Common myeloid progenitor, CD34-positive (primary cell): ENCODE results near the gene RALGAPA1.

ENCODE experiments used
- CTCF ChIA-PET: fragments of 350-600 bp; sonication (Branson Sonifier 250); formaldehyde crosslinking; loops from one replicate; lab custom pipeline; 2021; ENCODE audit warnings: antibody characterized with exemption; lab: Charles Lee
- POLR2A ChIA-PET: fragments of 350-600 bp; sonication (Branson Sonifier 250); formaldehyde crosslinking; loops from one replicate; lab custom pipeline; 2021; ENCODE audit warnings: antibody characterized with exemption; lab: Charles Lee
- DNase-seq, 3 donors: peaks; one replicate each; pipeline versions ENCODE4 v3.0.0 to v3.0.0-alpha.2; 2013
- H3K27ac ChIP-seq, 2 experiments: 1 replicate in 1 of 2; 2 replicates in 1 of 2; pipeline ENCODE4 v1.7.0; 2013; ENCODE audit warnings: inconsistent platforms in 2 of 2, low read length in 2 of 2, mild to moderate bottlenecking in 2 of 2, low read depth in 1 of 2, moderate library complexity in 1 of 2; ENCODE audit not compliant: severe bottlenecking in 2 of 2, insufficient read depth in 1 of 2, poor library complexity in 1 of 2
- H3K27me3 ChIP-seq, 5 experiments: replicated peaks in 2 of 5; 1 replicate in 3 of 5; 2 replicates in 2 of 5; pipeline versions ENCODE4 v1.6.1 to v1.7.0; 2013; ENCODE audit warnings: low read length in 4 of 5, mild to moderate bottlenecking in 2 of 5, moderate library complexity in 2 of 5, inconsistent platforms in 1 of 5; ENCODE audit not compliant: insufficient read depth in 5 of 5, control insufficient read depth in 4 of 5
- H3K36me3 ChIP-seq, 4 experiments: 1 replicate in 2 of 4; 2 replicates in 2 of 4; pipeline versions ENCODE4 v1.6.1 to v1.7.0; 2013; ENCODE audit warnings: low read length in 3 of 4, control low read depth in 1 of 4, mild to moderate bottlenecking in 1 of 4; ENCODE audit not compliant: control insufficient read depth in 4 of 4, insufficient read depth in 4 of 4
- H3K4me1 ChIP-seq, 4 experiments: 1 replicate in 3 of 4; 2 replicates in 1 of 4; pipeline versions ENCODE4 v1.6.1 to v1.7.1; 2013; ENCODE audit warnings: low read length in 3 of 4, mild to moderate bottlenecking in 3 of 4, control low read depth in 1 of 4, inconsistent platforms in 1 of 4, moderate library complexity in 1 of 4; ENCODE audit not compliant: control insufficient read depth in 4 of 4, insufficient read depth in 4 of 4; ENCODE audit errors: control extremely low read depth in 1 of 4
- H3K4me3 ChIP-seq, 7 experiments: 1 replicate in 4 of 7; 2 replicates in 3 of 7; pipeline versions ENCODE4 v1.5.1 to v1.7.0; 2013; ENCODE audit warnings: mild to moderate bottlenecking in 7 of 7, low read length in 6 of 7, moderate library complexity in 6 of 7, inconsistent platforms in 2 of 7, low read depth in 2 of 7, control low read depth in 1 of 7; ENCODE audit not compliant: insufficient read depth in 4 of 7, control insufficient read depth in 1 of 7; ENCODE audit errors: extremely low read depth in 1 of 7
- H3K9me3 ChIP-seq, 5 experiments: 1 replicate in 4 of 5; 2 replicates in 1 of 5; pipeline versions ENCODE4 v1.6.1 to v1.7.1; 2013; ENCODE audit warnings: low read length in 4 of 5, mild to moderate bottlenecking in 2 of 5, inconsistent platforms in 1 of 5, low read depth in 1 of 5, moderate library complexity in 1 of 5; ENCODE audit not compliant: control insufficient read depth in 4 of 5, insufficient read depth in 2 of 5; ENCODE audit errors: control extremely low read depth in 1 of 5
- WGBS: methylation state at CpG from one replicate; pipeline ENCODE4 v1.1.5; 2013; ENCODE audit not compliant: insufficient coverage; 5-methylcytosine and 5-hydroxymethylcytosine counted together

RALGAPA1 gene

GRCh38 chr14:35821564-35822411 is 12.7 kb upstream of the RALGAPA1 start:
- ChIA-PET CTCF (interaction anchor here (0.8 to 2.3 kb wide), 7 partner anchors 8 to 103 kb away, joined by 3 to 10 read pairs (median 5); no protein-coding TSS in a partner anchor), POLR2A (no interaction called here)
- DNase-seq = peak; percentile 42 to 51 (median 42)
- WGBS = 10% methylated on average over 2 of the region's 7 CpGs
- no peaks in the 10 kb centered on the region for H3K9me3 ChIP-seq
- no peaks in the 10 kb centered on the region for H3K36me3 ChIP-seq
- H3K27ac ChIP-seq = no peak overlapping the region
- peaks cover 0 to 2% (median 0%) of the 10 kb centered on the region in 5 experiments for H3K27me3 ChIP-seq
- H3K4me1 ChIP-seq = peaks cover 2 to 7% (median 4%) of the 10 kb centered on the region in 4 experiments
- no peak overlapping the region for H3K4me3 ChIP-seq

GRCh38 chr14:35819591-35820540 is 10.8 kb upstream of the RALGAPA1 start:
- Histone ChIP-seq H3K4me3 (no peak overlapping the region), H3K27me3 (peaks cover 0 to 2% (median 0%) of the 10 kb centered on the region in 5 experiments), H3K4me1 (no peaks in the 10 kb centered on the region), H3K27ac (no peak overlapping the region), H3K36me3 (no peaks in the 10 kb centered on the region), H3K9me3 (no peaks in the 10 kb centered on the region)
- WGBS = over 99% methylated on average over 18 of the region's 32 CpGs
- POLR2A ChIA-PET = no interaction called here
- CTCF ChIA-PET = interaction anchor here (1.3 kb wide), 1 partner anchor 13 kb away, joined by 3 read pairs; no protein-coding TSS in a partner anchor
- DNase-seq = no peak

GRCh38 chr14:35818346-35819115 is 9.4 kb upstream of the RALGAPA1 start:
- H3K4me1 ChIP-seq = no peaks in the 10 kb centered on the region
- ChIA-PET CTCF (interaction anchor here (0.9 to 1.7 kb wide), 11 partner anchors 8 to 589 kb away, joined by 3 to 6 read pairs (median 3); partner anchors contain the start of gene BRMS1L), POLR2A (no interaction called here)
- WGBS = 92% methylated on average over 8 of the region's 13 CpGs
- no peaks in the 10 kb centered on the region for H3K36me3 ChIP-seq
- peaks cover 0 to 2% (median 0%) of the 10 kb centered on the region in 5 experiments for H3K27me3 ChIP-seq
- H3K4me3 ChIP-seq = no peak overlapping the region
- peak; percentile 33 to 64 (median 56) for DNase-seq
- no peaks in the 10 kb centered on the region for H3K9me3 ChIP-seq
- no peak overlapping the region for H3K27ac ChIP-seq

GRCh38 chr14:35814371-35815005 is 5.4 kb upstream of the RALGAPA1 start:
- Histone ChIP-seq H3K36me3 (no peaks in the 10 kb centered on the region), H3K4me1 (no peaks in the 10 kb centered on the region), H3K27ac (no peak overlapping the region), H3K9me3 (no peaks in the 10 kb centered on the region), H3K4me3 (no peak overlapping the region), H3K27me3 (no peaks in the 10 kb centered on the region)
- DNase-seq = peak; percentile 71 to 85 (median 76)
- WGBS = 100% methylated on average over 1 of the region's 3 CpGs
- POLR2A ChIA-PET = no interaction called here
- CTCF ChIA-PET = interaction anchor here (0.6 to 2.6 kb wide), 5 partner anchors 8 to 37 kb away, joined by 3 to 6 read pairs (median 5); partner anchors contain the start of gene BRMS1L

- Histone ChIP-seq H3K4me3 (no peak overlapping the region), H3K27ac (no peak overlapping the region), H3K27me3 (no peaks in the 10 kb centered on the region), H3K36me3 (no peaks in the 10 kb centered on the region), H3K9me3 (no peaks in the 10 kb centered on the region), H3K4me1 (peaks cover 0 to 14% (median 12%) of the 10 kb centered on the region in 4 experiments)
- WGBS = no CpG with 5 or more reads among the region's 4 CpGs
- ChIA-PET CTCF (interaction anchor here (1.3 kb wide), 1 partner anchor 12 kb away, joined by 3 read pairs; no protein-coding TSS in a partner anchor), POLR2A (no interaction called here)
- DNase-seq = no peak
These were observed 1.9 kb upstream of the RALGAPA1 start for GRCh38 chr14:35810963-35811362.

- Histone ChIP-seq H3K4me3 (peak overlapping the region in 5 of 7 experiments; percentile 17 to 96 (median 82)), H3K9me3 (no peaks in the 10 kb centered on the region), H3K27ac (no peak overlapping the region), H3K36me3 (peaks cover 0 to under 1% (median 0%) of the 10 kb centered on the region in 4 experiments), H3K4me1 (peaks cover 0 to 14% (median 12%) of the 10 kb centered on the region in 4 experiments), H3K27me3 (no peaks in the 10 kb centered on the region)
- POLR2A ChIA-PET = no interaction called here
- DNase-seq = no peak
- CTCF ChIA-PET = interaction anchor here (1.3 kb wide), 1 partner anchor 13 kb away, joined by 3 read pairs; no protein-coding TSS in a partner anchor
- no CpG with 5 or more reads among the region's 2 CpGs for WGBS
These were observed 502 bp upstream of the RALGAPA1 start for GRCh38 chr14:35809597-35809996.
